ENCODE measurements around the gene XPC. TPM values are rescaled to one million over a fixed set of nuclear protein-coding genes. Genes with fewer than 3 reads are reported as not detected.

Gene XPC
- total RNA-seq, 1 experiment from 2014 or later = 30.3 TPM

GRCh38 chr3:14137445-14137844 is 41.0 kb downstream of the XPC start:
- Histone ChIP-seq H3K36me3 (ENCODE audit: insufficient read depth, low read length) (peaks cover 3% of the 10 kb centered on the region; the same call in 1 of the 2 replicates), H3K4me3 (ENCODE audit: low read length) (no peak overlapping the region), H3K9me3 (ENCODE audit: low read length) (no peaks in the 10 kb centered on the region)

GRCh38 chr3:14137004-14137403 is 41.4 kb downstream of the XPC start:
- H3K4me2 ChIP-seq (ENCODE audit: low read depth, low read length, poor library complexity, severe bottlenecking) = no peak overlapping the region
- H3K36me3 ChIP-seq (ENCODE audit: insufficient read depth, low read length) = no peaks in the 10 kb centered on the region

More at GRCh38 chr3:14137445-14137844, 41.0 kb downstream of the XPC start:
- H2AFZ ChIP-seq (ENCODE audit: low read length) = no peak overlapping the region
- H4K20me1 ChIP-seq (ENCODE audit: insufficient read depth, low read depth, low read length) = no peaks in the 10 kb centered on the region
- no peak for DNase-seq
- no peaks in the 10 kb centered on the region for H3K79me2 ChIP-seq (ENCODE audit: low read length)
- H3K4me2 ChIP-seq (ENCODE audit: low read depth, low read length, poor library complexity, severe bottlenecking) = no peak overlapping the region
- no peak overlapping the region for H3K27ac ChIP-seq (ENCODE audit: low read length)
- no peaks in the 10 kb centered on the region for H3K4me1 ChIP-seq (ENCODE audit: low read length)
- H3K9ac ChIP-seq (ENCODE audit: low read length) = no peak overlapping the region
- no peaks in the 10 kb centered on the region for H3K9me2 ChIP-seq (replicated peaks; ENCODE audit: insufficient read depth, low read length)
- no peaks in the 10 kb centered on the region for H3K27me3 ChIP-seq (ENCODE audit: low read length)

GRCh38 chr3:14135581-14135980 is 42.8 kb downstream of the XPC start:
- Histone ChIP-seq H3K4me3 (ENCODE audit: low read length) (no peak overlapping the region), H3K4me1 (ENCODE audit: low read length) (no peaks in the 10 kb centered on the region), H3K9me3 (ENCODE audit: low read length) (no peaks in the 10 kb centered on the region), H2AFZ (ENCODE audit: low read length) (no peak overlapping the region), H3K9ac (ENCODE audit: low read length) (no peak overlapping the region), H4K20me1 (ENCODE audit: insufficient read depth, low read depth, low read length) (no peaks in the 10 kb centered on the region), H3K36me3 (ENCODE audit: insufficient read depth, low read length) (no peaks in the 10 kb centered on the region), H3K27ac (ENCODE audit: low read length) (no peak overlapping the region), H3K9me2 (replicated peaks; ENCODE audit: insufficient read depth, low read length) (no peaks in the 10 kb centered on the region), H3K4me2 (ENCODE audit: low read depth, low read length, poor library complexity, severe bottlenecking) (no peak overlapping the region), H3K27me3 (ENCODE audit: low read length) (no peaks in the 10 kb centered on the region), H3K79me2 (ENCODE audit: low read length) (no peaks in the 10 kb centered on the region)
- DNase-seq = no peak

More at GRCh38 chr3:14137004-14137403, 41.4 kb downstream of the XPC start:
- Histone ChIP-seq H3K27ac (ENCODE audit: low read length) (no peak overlapping the region), H3K9me2 (replicated peaks; ENCODE audit: insufficient read depth, low read length) (no peaks in the 10 kb centered on the region), H3K4me1 (ENCODE audit: low read length) (no peaks in the 10 kb centered on the region), H3K79me2 (ENCODE audit: low read length) (no peaks in the 10 kb centered on the region), H3K9ac (ENCODE audit: low read length) (no peak overlapping the region), H3K4me3 (ENCODE audit: low read length) (no peak overlapping the region), H3K27me3 (ENCODE audit: low read length) (no peaks in the 10 kb centered on the region), H3K9me3 (ENCODE audit: low read length) (no peaks in the 10 kb centered on the region), H2AFZ (ENCODE audit: low read length) (no peak overlapping the region), H4K20me1 (ENCODE audit: insufficient read depth, low read depth, low read length) (no peaks in the 10 kb centered on the region)
- DNase-seq = no peak

GRCh38 chr3:14134291-14134690 is 44.1 kb downstream of the XPC start:
- Histone ChIP-seq H3K9me3 (ENCODE audit: low read length) (no peaks in the 10 kb centered on the region), H4K20me1 (ENCODE audit: insufficient read depth, low read depth, low read length) (no peaks in the 10 kb centered on the region), H3K4me3 (ENCODE audit: low read length) (no peak overlapping the region), H3K9me2 (replicated peaks; ENCODE audit: insufficient read depth, low read length) (no peaks in the 10 kb centered on the region), H3K9ac (ENCODE audit: low read length) (no peak overlapping the region), H3K4me1 (ENCODE audit: low read length) (no peaks in the 10 kb centered on the region), H2AFZ (ENCODE audit: low read length) (no peak overlapping the region), H3K79me2 (ENCODE audit: low read length) (no peaks in the 10 kb centered on the region), H3K4me2 (ENCODE audit: low read depth, low read length, poor library complexity, severe bottlenecking) (no peak overlapping the region), H3K27me3 (ENCODE audit: low read length) (no peaks in the 10 kb centered on the region), H3K36me3 (ENCODE audit: insufficient read depth, low read length) (no peaks in the 10 kb centered on the region), H3K27ac (ENCODE audit: low read length) (no peak overlapping the region)
- DNase-seq = no peak

GRCh38 chr3:14133876-14134275 is 44.5 kb downstream of the XPC start:
- Histone ChIP-seq H3K4me2 (ENCODE audit: low read depth, low read length, poor library complexity, severe bottlenecking) (no peak overlapping the region), H3K27me3 (ENCODE audit: low read length) (no peaks in the 10 kb centered on the region), H3K9me3 (ENCODE audit: low read length) (no peaks in the 10 kb centered on the region), H4K20me1 (ENCODE audit: insufficient read depth, low read depth, low read length) (no peaks in the 10 kb centered on the region), H3K9me2 (replicated peaks; ENCODE audit: insufficient read depth, low read length) (no peaks in the 10 kb centered on the region), H3K4me3 (ENCODE audit: low read length) (no peak overlapping the region), H3K27ac (ENCODE audit: low read length) (no peak overlapping the region), H3K79me2 (ENCODE audit: low read length) (peaks cover 1% of the 10 kb centered on the region), H3K36me3 (ENCODE audit: insufficient read depth, low read length) (peaks cover 1% of the 10 kb centered on the region), H3K9ac (ENCODE audit: low read length) (no peak overlapping the region), H3K4me1 (ENCODE audit: low read length) (no peaks in the 10 kb centered on the region), H2AFZ (ENCODE audit: low read length) (no peak overlapping the region)
- DNase-seq = no peak

- H3K36me3 ChIP-seq (ENCODE audit: insufficient read depth, low read length) = peaks cover 7% of the 10 kb centered on the region
- H3K9me2 ChIP-seq (replicated peaks; ENCODE audit: insufficient read depth, low read length) = no peaks in the 10 kb centered on the region
- peaks cover 7% of the 10 kb centered on the region for H3K79me2 ChIP-seq (ENCODE audit: low read length)
- no peak overlapping the region for H2AFZ ChIP-seq (ENCODE audit: low read length)
- no peak overlapping the region for H3K27ac ChIP-seq (ENCODE audit: low read length)
- H3K27me3 ChIP-seq (ENCODE audit: low read length) = no peaks in the 10 kb centered on the region
- no peak overlapping the region for H3K9ac ChIP-seq (ENCODE audit: low read length)
- H4K20me1 ChIP-seq (ENCODE audit: insufficient read depth, low read depth, low read length) = 0 out of 2 replicates have a peak, but pooled peaks cover 1% of the 10 kb centered on the region
- H3K4me1 ChIP-seq (ENCODE audit: low read length) = no peaks in the 10 kb centered on the region
- no peaks in the 10 kb centered on the region for H3K9me3 ChIP-seq (ENCODE audit: low read length)
- DNase-seq = no peak
- no peak overlapping the region for H3K4me3 ChIP-seq (ENCODE audit: low read length)
- no peak overlapping the region for H3K4me2 ChIP-seq (ENCODE audit: low read depth, low read length, poor library complexity, severe bottlenecking)
Observed at GRCh38 chr3:14133188-14133800, 45.1 kb downstream of the XPC start.

- no peaks in the 10 kb centered on the region for H3K9me2 ChIP-seq (replicated peaks; ENCODE audit: insufficient read depth, low read length)
- no peak overlapping the region for H2AFZ ChIP-seq (ENCODE audit: low read length)
- H3K27ac ChIP-seq (ENCODE audit: low read length) = no peak overlapping the region
- H3K4me2 ChIP-seq (ENCODE audit: low read depth, low read length, poor library complexity, severe bottlenecking) = no peak overlapping the region
- H3K27me3 ChIP-seq (ENCODE audit: low read length) = no peaks in the 10 kb centered on the region
- no peaks in the 10 kb centered on the region for H3K4me1 ChIP-seq (ENCODE audit: low read length)
- no peak overlapping the region for H3K4me3 ChIP-seq (ENCODE audit: low read length)
- H3K9ac ChIP-seq (ENCODE audit: low read length) = no peak overlapping the region
- DNase-seq = no peak
- H3K79me2 ChIP-seq (ENCODE audit: low read length) = peaks cover 13% of the 10 kb centered on the region
- 0 out of 2 replicates have a peak, but pooled peaks cover 3% of the 10 kb centered on the region for H4K20me1 ChIP-seq (ENCODE audit: insufficient read depth, low read depth, low read length)
- peaks cover 13% of the 10 kb centered on the region for H3K36me3 ChIP-seq (ENCODE audit: insufficient read depth, low read length)
- no peaks in the 10 kb centered on the region for H3K9me3 ChIP-seq (ENCODE audit: low read length)
Observed at GRCh38 chr3:14132689-14133088, 45.7 kb downstream of the XPC start.

GRCh38 chr3:14132120-14132519 is 46.3 kb downstream of the XPC start:
- Histone ChIP-seq H4K20me1 (ENCODE audit: insufficient read depth, low read depth, low read length) (0 out of 2 replicates have a peak, but pooled peaks cover 3% of the 10 kb centered on the region), H3K79me2 (ENCODE audit: low read length) (peaks cover 19% of the 10 kb centered on the region), H2AFZ (ENCODE audit: low read length) (no peak overlapping the region), H3K27me3 (ENCODE audit: low read length) (no peaks in the 10 kb centered on the region), H3K9ac (ENCODE audit: low read length) (no peak overlapping the region), H3K9me3 (ENCODE audit: low read length) (no peaks in the 10 kb centered on the region), H3K27ac (ENCODE audit: low read length) (no peak overlapping the region), H3K4me1 (ENCODE audit: low read length) (no peaks in the 10 kb centered on the region), H3K9me2 (replicated peaks; ENCODE audit: insufficient read depth, low read length) (no peaks in the 10 kb centered on the region), H3K4me2 (ENCODE audit: low read depth, low read length, poor library complexity, severe bottlenecking) (no peak overlapping the region), H3K4me3 (ENCODE audit: low read length) (no peak overlapping the region), H3K36me3 (ENCODE audit: insufficient read depth, low read length) (peaks cover 19% of the 10 kb centered on the region)
- DNase-seq = no peak
